Left renal cortex interstitium (tissue), 4 donors: Measurements from ENCODE around the gene IL4. TPM values are rescaled to one million over a fixed set of nuclear protein-coding genes. Genes with fewer than 3 reads are reported as not detected.

ENCODE experiments used
- DNase-seq, 4 donors: peaks; one replicate each; pipeline ENCODE4 v3.0.0-alpha.2; 2013; ENCODE audit warnings: low read depth in 4 of 4, low spot score in 2 of 4, missing footprints in 1 of 4
- polyA plus RNA-seq, 4 donors: library from polyadenylated mRNA; unstranded; fragments of 120-200 nt; gene quantifications; one replicate each; pipeline ENCODE4 v1.2.1, GENCODE V29; 2013; ENCODE audit not compliant: insufficient read length in 4 of 4

IL4 gene
- polyA plus RNA-seq, 4 donors: not detected

- no peak for DNase-seq
Measured at GRCh38 chr5:132657676-132658380, 16.0 kb upstream of the IL4 start, which contains the start of gene IL13. Gene IL13, plus strand, starts transcription at chr5:132658173. Its CDS starts 14 bp downstream, at chr5:132658187.

- DNase-seq: no peak
Measured at GRCh38 chr5:132658381-132659302, 15.1 kb upstream of the IL4 start.

GRCh38 chr5:132659598-132660493 is 13.9 kb upstream of the IL4 start:
- DNase-seq: no peak

GRCh38 chr5:132661231-132662003 is 12.4 kb upstream of the IL4 start:
- DNase-seq: no peak

- DNase-seq: no peak
Measured at GRCh38 chr5:132662004-132662401, 11.8 kb upstream of the IL4 start.

GRCh38 chr5:132662925-132663770 is 10.6 kb upstream of the IL4 start:
- DNase-seq: no peak

- no peak for DNase-seq
Measured at GRCh38 chr5:132663771-132664695, 9.8 kb upstream of the IL4 start.

GRCh38 chr5:132664696-132665209 is 9.0 kb upstream of the IL4 start:
- DNase-seq: no peak

- DNase-seq: no peak
Measured at GRCh38 chr5:132665574-132666080, 8.2 kb upstream of the IL4 start.

- no peak for DNase-seq
Measured at GRCh38 chr5:132666310-132667123, 7.3 kb upstream of the IL4 start.

- DNase-seq: no peak
Measured at GRCh38 chr5:132667309-132667708, 6.5 kb upstream of the IL4 start.

- no peak for DNase-seq
Measured at GRCh38 chr5:132667761-132668705, 5.8 kb upstream of the IL4 start.

- no peak for DNase-seq
Measured at GRCh38 chr5:132668706-132669454, 4.9 kb upstream of the IL4 start.

- no peak for DNase-seq
Measured at GRCh38 chr5:132669455-132669820, 4.4 kb upstream of the IL4 start.
